Keratinocyte (primary cell): Measurements from ENCODE around the gene DNPEP. TPM values are rescaled to one million over a fixed set of nuclear protein-coding genes. Genes with fewer than 3 reads are reported as not detected.

ENCODE experiments used
- DNase-seq: peaks from one replicate; pipeline ENCODE4 v3.0.0-alpha.2; 2011; ENCODE audit warnings: low read depth, missing footprints, low spot score
- FAIRE-seq: peaks from 2 replicates; lab custom pipeline; 2011; peaks lifted over from hg19 to GRCh38; lab: Jason Lieb, UNC
- H2AFZ ChIP-seq: 2 replicates; pipeline ENCODE4 v1.6.0; 2012; ENCODE audit warnings: low read length, control low read depth, inconsistent platforms; ENCODE audit not compliant: control insufficient read depth
- H3K27ac ChIP-seq: 2 replicates; pipeline ENCODE4 v1.5.1; 2011; ENCODE audit warnings: low read length; ENCODE audit not compliant: control insufficient read depth, insufficient read depth
- H3K27me3 ChIP-seq: 3 replicates; pipeline ENCODE4 v1.6.0; 2011; ENCODE audit warnings: low read length; ENCODE audit not compliant: control insufficient read depth, insufficient read depth; ENCODE audit errors: extremely low read depth
- H3K36me3 ChIP-seq, 2 experiments: 2 replicates in 1 of 2; 3 replicates in 1 of 2; pipeline ENCODE4 v1.5.1; 2011; ENCODE audit warnings: low read length in 2 of 2, mild to moderate bottlenecking in 1 of 2; ENCODE audit not compliant: control insufficient read depth in 2 of 2, insufficient read depth in 2 of 2; ENCODE audit errors: extremely low read depth in 1 of 2
- H3K4me1 ChIP-seq: 3 replicates; pipeline ENCODE4 v1.5.1; 2011; ENCODE audit warnings: low read length; ENCODE audit not compliant: control insufficient read depth, insufficient read depth; ENCODE audit errors: extremely low read depth
- H3K4me2 ChIP-seq: 3 replicates; pipeline ENCODE4 v1.6.0; 2011; ENCODE audit warnings: low read depth, low read length; ENCODE audit not compliant: control insufficient read depth, insufficient read depth; ENCODE audit errors: extremely low read depth
- H3K4me3 ChIP-seq, 3 experiments: fragments of 200-600 bp in 1 of 3; sonication (generic) in 1 of 3; 2 replicates in 2 of 3; 3 replicates in 1 of 3; pipeline ENCODE4 v1.5.1; 2011 to 2016; ENCODE audit warnings: low read length in 3 of 3, mild to moderate bottlenecking in 3 of 3, control low read depth in 2 of 3, inconsistent platforms in 1 of 3, low read depth in 1 of 3, mixed read lengths in 1 of 3, mixed run types in 1 of 3, moderate library complexity in 1 of 3; ENCODE audit not compliant: control insufficient read depth in 2 of 3, insufficient read depth in 2 of 3; ENCODE audit errors: extremely low read depth in 1 of 3
- H3K79me2 ChIP-seq: 2 replicates; pipeline ENCODE4 v1.6.0; 2012; ENCODE audit warnings: low read length; ENCODE audit not compliant: control insufficient read depth, insufficient read depth
- H3K9ac ChIP-seq: 3 replicates; pipeline ENCODE4 v1.6.0; 2011; ENCODE audit warnings: low read length; ENCODE audit not compliant: control insufficient read depth, insufficient read depth; ENCODE audit errors: extremely low read depth
- H3K9me1 ChIP-seq: 3 replicates; pipeline ENCODE4 v1.6.0; 2011; ENCODE audit warnings: low read length; ENCODE audit not compliant: control insufficient read depth, insufficient read depth; ENCODE audit errors: extremely low read depth
- H3K9me3 ChIP-seq: 2 replicates; pipeline ENCODE4 v1.5.1; 2012; ENCODE audit warnings: low read depth, low read length; ENCODE audit not compliant: control insufficient read depth
- H4K20me1 ChIP-seq: 3 replicates; pipeline ENCODE4 v1.6.0; 2011; ENCODE audit warnings: low read length; ENCODE audit not compliant: control insufficient read depth, insufficient read depth; ENCODE audit errors: extremely low read depth
- EZH2 ChIP-seq: IDR thresholded peaks from one replicate; pipeline ENCODE4 v1.6.1; 2012; ENCODE audit warnings: inconsistent platforms, mild to moderate bottlenecking, low read length, moderate library complexity
- dilution Hi-C: fragments of 300-500 bp; cut with MboI; formaldehyde crosslinking; loops from one replicate; pipeline ENCODE4 v1.7.0; 2020; ENCODE audit warnings: low sequenced_read_pairs; ENCODE audit not compliant: extremely low pct_ligation_motif_present
- polyA plus RNA-seq, 5 experiments: library from polyadenylated mRNA; depleted of rRNA in 3 of 5; stranded (reverse) in 3 of 5; stranded (forward) in 1 of 5; unstranded in 1 of 5; fragments of >200 nt; gene quantifications; 1 replicate in 1 of 5; 2 replicates in 3 of 5; 3 replicates in 1 of 5; pipeline versions ENCODE4 v1.2.1 to v1.2.3, GENCODE V29; 2011 to 2012; ENCODE audit warnings: missing spikeins in 2 of 5, low read depth in 1 of 5, low replicate concordance in 1 of 5
- TF ChIP-seq, protein P1 (sequence below), 3 experiments: IDR thresholded peaks in 1 of 3; conservative IDR thresholded peaks in 1 of 3; optimal IDR thresholded peaks in 1 of 3; 2 replicates in 2 of 3; 3 replicates in 1 of 3; pipeline versions ENCODE3 to v1.5.1; 2011; ENCODE audit warnings: low read length in 3 of 3, mild to moderate bottlenecking in 3 of 3, moderate library complexity in 2 of 3, control low read depth in 1 of 3, inconsistent platforms in 1 of 3; ENCODE audit not compliant: insufficient read depth in 2 of 3; ENCODE audit errors: extremely low read depth in 1 of 3

The DNPEP gene
- polyA plus RNA-seq, 1 donor (not counting 4 experiments of a cell fraction or from before 2014, with no cell fraction given), result 34.1 TPM

GRCh38 chr2:219436491-219436890, 48.8 kb upstream of the DNPEP start:
- Histone ChIP-seq H2AFZ (no peak overlapping the region), H3K9ac (no peak overlapping the region), H3K4me1 (peaks cover 6% of the 10 kb centered on the region), H3K36me3 (no peaks in the 10 kb centered on the region), H3K79me2 (no peaks in the 10 kb centered on the region), H3K9me3 (no peaks in the 10 kb centered on the region), H3K4me2 (no peak overlapping the region), H4K20me1 (no peaks in the 10 kb centered on the region), H3K27ac (no peak overlapping the region), H3K4me3 (no peak overlapping the region), H3K27me3 (peaks cover 14% of the 10 kb centered on the region), H3K9me1 (no peaks in the 10 kb centered on the region)
- dilution Hi-C loops, result no loop called here
- FAIRE-seq, result no peak
- DNase-seq, result no peak
- TF ChIP-seq, protein P1, sequence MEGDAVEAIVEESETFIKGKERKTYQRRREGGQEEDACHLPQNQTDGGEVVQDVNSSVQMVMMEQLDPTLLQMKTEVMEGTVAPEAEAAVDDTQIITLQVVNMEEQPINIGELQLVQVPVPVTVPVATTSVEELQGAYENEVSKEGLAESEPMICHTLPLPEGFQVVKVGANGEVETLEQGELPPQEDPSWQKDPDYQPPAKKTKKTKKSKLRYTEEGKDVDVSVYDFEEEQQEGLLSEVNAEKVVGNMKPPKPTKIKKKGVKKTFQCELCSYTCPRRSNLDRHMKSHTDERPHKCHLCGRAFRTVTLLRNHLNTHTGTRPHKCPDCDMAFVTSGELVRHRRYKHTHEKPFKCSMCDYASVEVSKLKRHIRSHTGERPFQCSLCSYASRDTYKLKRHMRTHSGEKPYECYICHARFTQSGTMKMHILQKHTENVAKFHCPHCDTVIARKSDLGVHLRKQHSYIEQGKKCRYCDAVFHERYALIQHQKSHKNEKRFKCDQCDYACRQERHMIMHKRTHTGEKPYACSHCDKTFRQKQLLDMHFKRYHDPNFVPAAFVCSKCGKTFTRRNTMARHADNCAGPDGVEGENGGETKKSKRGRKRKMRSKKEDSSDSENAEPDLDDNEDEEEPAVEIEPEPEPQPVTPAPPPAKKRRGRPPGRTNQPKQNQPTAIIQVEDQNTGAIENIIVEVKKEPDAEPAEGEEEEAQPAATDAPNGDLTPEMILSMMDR (optimal IDR thresholded peaks at IDR 0.05 in 1 of 3, IDR thresholded peaks at IDR 0.05 in 1 of 3, conservative IDR thresholded peaks at IDR 0.05 in 1 of 3; ENCODE audit: extremely low read depth in 1 of 3, insufficient read depth in 2 of 3, low read length in 3 of 3), result no peak
- TF ChIP-seq EZH2, result no peak

- TF ChIP-seq, protein P1 (optimal IDR thresholded peaks at IDR 0.05 in 1 of 3, IDR thresholded peaks at IDR 0.05 in 1 of 3, conservative IDR thresholded peaks at IDR 0.05 in 1 of 3; ENCODE audit: extremely low read depth in 1 of 3, insufficient read depth in 2 of 3, low read length in 3 of 3), result no peak
- no peak for TF ChIP-seq EZH2
- Histone ChIP-seq H3K4me1 (no peaks in the 10 kb centered on the region), H3K27ac (no peak overlapping the region), H4K20me1 (no peaks in the 10 kb centered on the region), H3K27me3 (peaks cover 14% of the 10 kb centered on the region), H3K9ac (no peak overlapping the region), H3K4me3 (no peak overlapping the region), H3K9me1 (no peaks in the 10 kb centered on the region), H3K79me2 (no peaks in the 10 kb centered on the region), H3K36me3 (no peaks in the 10 kb centered on the region), H3K4me2 (no peak overlapping the region), H2AFZ (no peak overlapping the region), H3K9me3 (no peaks in the 10 kb centered on the region)
- dilution Hi-C loops, result no loop called here
- FAIRE-seq (no peak), DNase-seq (no peak)
Observed at GRCh38 chr2:219435701-219436100, 48.0 kb upstream of the DNPEP start.
